Caco-2 (cell line): Measurements from ENCODE around the gene DLGAP3. TPM values are rescaled to one million over a fixed set of nuclear protein-coding genes. Genes with fewer than 3 reads are reported as not detected.

Experiments
- BruUV-seq: library from RNA; stranded (reverse); fragments of 400-500 nt; replicated peaks from 2 replicates; lab custom pipeline; 2021; lab: Mats Ljungman, UMichigan
- CTCF ChIA-PET: fragments of 300-600 bp; sonication (Branson Sonifier 250); formaldehyde crosslinking; loops from one replicate; lab custom pipeline; 2022; ENCODE audit warnings: antibody characterized with exemption; lab: Charles Lee
- POLR2A ChIA-PET: fragments of 300-600 bp; sonication (Branson Sonifier 250); formaldehyde crosslinking; loops from one replicate; lab custom pipeline; 2022; ENCODE audit warnings: antibody characterized with exemption; lab: Charles Lee
- DNase-seq, 2 experiments: peaks; one replicate each; pipeline versions ENCODE4 v3.0.0 to v3.0.0-alpha.2; 2020 to 2022
- H3K27me3 ChIP-seq: replicated peaks from 2 replicates; pipeline ENCODE4 v1.6.0; 2011; ENCODE audit warnings: low read length; ENCODE audit not compliant: control insufficient read depth, insufficient read depth
- H3K36me3 ChIP-seq: 2 replicates; pipeline ENCODE4 v1.5.1; 2011; ENCODE audit warnings: low read length; ENCODE audit not compliant: control insufficient read depth, insufficient read depth
- H3K4me1 ChIP-seq: fragments of 250-450 bp; sonication (Bioruptor Pico); 2 replicates; pipeline ENCODE4 v1.5.1; 2020; ENCODE audit warnings: mild to moderate bottlenecking
- H3K4me3 ChIP-seq: 2 replicates; pipeline ENCODE4 v1.5.1; 2011; ENCODE audit warnings: low read depth, mild to moderate bottlenecking, control low read depth, low read length
- H3K9me3 ChIP-seq: fragments of 250-450 bp; sonication (Bioruptor Pico); 2 replicates; pipeline ENCODE4 v1.5.1; 2020; ENCODE audit warnings: mild to moderate bottlenecking, moderate library complexity
- H3K27ac Mint-ChIP-seq: one replicate; pipeline ENCODE4 v1.8.0; 2022; ENCODE audit warnings: mixed read lengths; ENCODE audit not compliant: unreplicated experiment
- H3K27me3 Mint-ChIP-seq: one replicate; pipeline ENCODE4 v1.8.0; 2022; ENCODE audit warnings: mixed read lengths; ENCODE audit not compliant: insufficient read depth, unreplicated experiment
- H3K36me3 Mint-ChIP-seq: one replicate; pipeline ENCODE4 v1.8.0; 2022; ENCODE audit warnings: mild to moderate bottlenecking, mixed read lengths; ENCODE audit not compliant: insufficient read depth, unreplicated experiment
- H3K4me1 Mint-ChIP-seq: one replicate; pipeline ENCODE4 v1.8.0; 2022; ENCODE audit warnings: low read depth, mixed read lengths; ENCODE audit not compliant: unreplicated experiment
- H3K4me3 Mint-ChIP-seq: one replicate; pipeline ENCODE4 v1.8.0; 2022; ENCODE audit warnings: mild to moderate bottlenecking, moderate library complexity, mixed read lengths; ENCODE audit not compliant: unreplicated experiment
- H3K9me3 Mint-ChIP-seq: one replicate; pipeline ENCODE4 v1.8.0; 2022; ENCODE audit warnings: mixed read lengths; ENCODE audit not compliant: unreplicated experiment
- intact Hi-C: fragments of 100-400 bp; cut with micrococcal nuclease; formaldehyde crosslinking; loops from one replicate; pipeline ENCODE4 v1.10.0; 2022; ENCODE audit not compliant: unreplicated experiment
- total RNA-seq: library from RNA; stranded (reverse); gene quantifications from 2 replicates; pipeline ENCODE4 v1.2.3, GENCODE V29; 2022
- TF ChIP-seq, protein P1 (sequence below), 2 experiments: fragments of 200-600 bp in 1 of 2; IDR thresholded peaks; 1 replicate in 1 of 2; 2 replicates in 1 of 2; pipeline versions ENCODE4 v1.5.1 to v1.8.0; 2011 to 2022; ENCODE audit warnings: antibody characterized with exemption in 1 of 2, control low read depth in 1 of 2, inconsistent platforms in 1 of 2, low read depth in 1 of 2, low read length in 1 of 2, mild to moderate bottlenecking in 1 of 2, moderate library complexity in 1 of 2; ENCODE audit not compliant: insufficient read depth in 1 of 2, severe bottlenecking in 1 of 2, unreplicated experiment in 1 of 2

Gene DLGAP3
- total RNA-seq, 1 experiment from 2014 or later = 0.16 TPM

- Mint-ChIP-seq H3K36me3 (no peaks in the 10 kb centered on the region), H3K4me1 (no peaks in the 10 kb centered on the region), H3K9me3 (no peaks in the 10 kb centered on the region), H3K4me3 (no peak overlapping the region), H3K27ac (no peak overlapping the region), H3K27me3 (peaks cover 11% of the 10 kb centered on the region)
- TF ChIP-seq, protein P1, sequence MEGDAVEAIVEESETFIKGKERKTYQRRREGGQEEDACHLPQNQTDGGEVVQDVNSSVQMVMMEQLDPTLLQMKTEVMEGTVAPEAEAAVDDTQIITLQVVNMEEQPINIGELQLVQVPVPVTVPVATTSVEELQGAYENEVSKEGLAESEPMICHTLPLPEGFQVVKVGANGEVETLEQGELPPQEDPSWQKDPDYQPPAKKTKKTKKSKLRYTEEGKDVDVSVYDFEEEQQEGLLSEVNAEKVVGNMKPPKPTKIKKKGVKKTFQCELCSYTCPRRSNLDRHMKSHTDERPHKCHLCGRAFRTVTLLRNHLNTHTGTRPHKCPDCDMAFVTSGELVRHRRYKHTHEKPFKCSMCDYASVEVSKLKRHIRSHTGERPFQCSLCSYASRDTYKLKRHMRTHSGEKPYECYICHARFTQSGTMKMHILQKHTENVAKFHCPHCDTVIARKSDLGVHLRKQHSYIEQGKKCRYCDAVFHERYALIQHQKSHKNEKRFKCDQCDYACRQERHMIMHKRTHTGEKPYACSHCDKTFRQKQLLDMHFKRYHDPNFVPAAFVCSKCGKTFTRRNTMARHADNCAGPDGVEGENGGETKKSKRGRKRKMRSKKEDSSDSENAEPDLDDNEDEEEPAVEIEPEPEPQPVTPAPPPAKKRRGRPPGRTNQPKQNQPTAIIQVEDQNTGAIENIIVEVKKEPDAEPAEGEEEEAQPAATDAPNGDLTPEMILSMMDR (IDR thresholded peaks at IDR 0.05; ENCODE audit: insufficient read depth in 1 of 2, low read depth in 1 of 2, low read length in 1 of 2, severe bottlenecking in 1 of 2, unreplicated experiment in 1 of 2) = no peak
- H3K4me1 ChIP-seq = 0 out of 2 replicates have a peak, but pooled peaks cover 3% of the 10 kb centered on the region
- POLR2A ChIA-PET = no interaction called here
- CTCF ChIA-PET = no interaction called here
- intact Hi-C loops = no loop called here
- peaks cover 2% of the 10 kb centered on the region; the same call in 1 of the 2 replicates for H3K27me3 ChIP-seq
- H3K36me3 ChIP-seq = no peaks in the 10 kb centered on the region
- DNase-seq = no peak
- no peaks in the 10 kb centered on the region for H3K9me3 ChIP-seq
- no peak overlapping the region for H3K4me3 ChIP-seq
- no TSS peak for BruUV-seq
Measured at GRCh38 chr1:34927316-34927715, 2.1 kb downstream of the DLGAP3 start.

- Mint-ChIP-seq H3K4me1 (no peaks in the 10 kb centered on the region), H3K27ac (no peak overlapping the region), H3K4me3 (no peak overlapping the region), H3K9me3 (no peaks in the 10 kb centered on the region), H3K36me3 (no peaks in the 10 kb centered on the region), H3K27me3 (peaks cover 11% of the 10 kb centered on the region)
- TF ChIP-seq, protein P1 (IDR thresholded peaks at IDR 0.05; ENCODE audit: insufficient read depth in 1 of 2, low read depth in 1 of 2, low read length in 1 of 2, severe bottlenecking in 1 of 2, unreplicated experiment in 1 of 2) = no peak
- no peak overlapping the region for H3K4me3 ChIP-seq
- H3K36me3 ChIP-seq = no peaks in the 10 kb centered on the region
- H3K9me3 ChIP-seq = no peaks in the 10 kb centered on the region
- DNase-seq = no peak
- H3K27me3 ChIP-seq = peaks cover 2% of the 10 kb centered on the region; the same call in 1 of the 2 replicates
- ChIA-PET POLR2A (no interaction called here), CTCF (no interaction called here)
- intact Hi-C loops = no loop called here
- no TSS peak for BruUV-seq
- 0 out of 2 replicates have a peak, but pooled peaks cover 3% of the 10 kb centered on the region for H3K4me1 ChIP-seq
Measured at GRCh38 chr1:34926894-34927293, 2.6 kb downstream of the DLGAP3 start.

DNA sequence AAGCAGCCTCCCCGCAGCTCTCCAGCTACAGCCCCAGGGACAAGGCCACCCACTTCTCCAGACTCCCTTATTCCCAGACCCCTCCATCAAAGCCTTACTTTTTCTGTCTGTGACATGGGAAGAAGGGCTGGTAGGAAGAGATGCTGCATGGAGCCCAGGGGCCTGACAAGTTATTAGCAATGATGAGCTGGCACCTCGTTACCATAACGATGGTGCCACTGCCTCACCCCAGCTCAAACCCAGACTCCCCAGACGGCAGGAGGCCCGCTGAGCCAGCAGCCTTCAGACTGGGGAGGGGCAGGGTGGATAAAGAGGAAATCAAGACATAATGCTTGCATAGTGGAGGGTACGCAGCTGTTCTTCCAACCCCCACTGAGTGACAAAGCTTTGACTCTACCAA is 3.3 kb downstream of the DLGAP3 start:
- Mint-ChIP-seq H3K9me3 (no peaks in the 10 kb centered on the region), H3K4me3 (no peak overlapping the region), H3K36me3 (no peaks in the 10 kb centered on the region), H3K27me3 (peaks cover 11% of the 10 kb centered on the region), H3K4me1 (no peaks in the 10 kb centered on the region), H3K27ac (no peak overlapping the region)
- H3K36me3 ChIP-seq = no peaks in the 10 kb centered on the region
- no peaks in the 10 kb centered on the region for H3K9me3 ChIP-seq
- no TSS peak for BruUV-seq
- H3K27me3 ChIP-seq = peaks cover 2% of the 10 kb centered on the region; the same call in 1 of the 2 replicates
- ChIA-PET CTCF (no interaction called here), POLR2A (no interaction called here)
- 0 out of 2 replicates have a peak, but pooled peaks cover 3% of the 10 kb centered on the region for H3K4me1 ChIP-seq
- DNase-seq = no peak
- TF ChIP-seq, protein P1 (IDR thresholded peaks at IDR 0.05; ENCODE audit: insufficient read depth in 1 of 2, low read depth in 1 of 2, low read length in 1 of 2, severe bottlenecking in 1 of 2, unreplicated experiment in 1 of 2) = no peak
- no peak overlapping the region for H3K4me3 ChIP-seq
- intact Hi-C loops = no loop called here
